GM21529 (cell line): ENCODE measurements around the gene KCNAB3.
"Not testable (repeated sequence)": the region's sequence is repeated elsewhere in the genome, so short reads cannot be mapped to it uniquely, and the experiment has no call there.

Experiments used
- ATAC-seq: cut with Tn5 transposase; IDR thresholded peaks from one replicate; pipeline ENCODE4 v1.9.1; 2021; ENCODE audit not compliant: unreplicated experiment

The KCNAB3 gene

DNA sequence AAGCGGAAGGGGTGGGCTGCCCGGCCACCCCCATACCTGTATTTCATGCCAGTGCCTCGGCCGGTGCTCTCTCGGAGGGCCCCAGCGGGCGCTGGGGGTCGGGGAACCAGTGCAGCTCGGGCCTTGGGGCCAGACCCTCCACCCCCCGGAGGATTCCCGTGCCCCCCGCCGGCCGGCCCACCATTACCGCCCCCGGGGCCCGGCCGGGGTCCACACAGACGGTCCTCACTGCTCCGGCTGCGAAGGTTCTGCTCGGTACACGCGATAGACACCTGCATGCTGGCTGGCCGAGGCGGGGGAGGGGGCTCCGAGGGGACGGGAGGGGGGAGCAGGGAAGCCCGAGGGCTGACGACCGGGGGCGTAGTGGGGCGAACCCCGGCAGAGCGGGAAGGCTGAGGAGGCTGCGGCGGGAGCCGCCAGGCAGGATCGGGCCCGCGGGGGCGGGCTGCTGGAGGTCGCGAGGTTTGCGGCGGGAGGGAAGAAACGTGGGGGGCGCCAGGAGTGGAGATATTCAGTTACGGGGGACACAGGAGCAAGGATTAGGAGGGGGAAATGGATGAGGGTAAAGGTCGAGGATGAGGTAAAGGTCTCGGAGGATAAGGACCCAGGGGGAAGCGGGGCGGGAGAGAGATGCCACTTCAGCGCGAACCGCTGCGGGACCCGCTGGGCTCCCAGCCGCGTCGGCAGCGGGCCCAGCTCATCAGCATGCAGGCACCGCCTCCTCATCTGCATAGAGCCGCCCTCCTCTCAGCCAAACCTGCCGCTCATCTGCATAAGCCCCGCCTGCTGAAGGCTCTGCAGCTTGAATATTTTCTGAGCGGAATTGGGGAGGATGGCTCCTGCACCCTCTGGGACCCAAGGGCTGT is at the start of gene KCNAB3:
Gene KCNAB3 (minus strand): TSS at position 699 of the 866 bp plus-strand sequence. CDS start 421 bp downstream, at position 278.
- peak; percentile 39 for ATAC-seq

DNA sequence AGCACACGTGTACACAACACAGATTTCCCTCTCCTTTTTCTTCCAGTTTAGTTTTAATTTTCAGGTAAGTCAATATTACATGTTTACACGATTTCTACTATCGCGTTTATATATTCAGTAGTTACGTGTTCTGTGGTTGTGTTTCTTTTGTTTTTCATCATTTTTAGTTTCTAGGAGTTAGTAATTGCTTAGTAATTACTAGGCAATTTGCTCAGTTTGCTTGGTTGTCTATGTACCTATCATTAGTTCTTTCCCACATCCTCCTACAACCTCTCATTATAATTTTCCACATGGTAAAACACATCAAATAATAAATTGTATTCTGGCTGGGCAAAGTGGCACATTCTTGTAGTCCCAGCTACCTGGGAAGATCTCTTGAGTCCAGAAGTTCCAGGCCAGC is 48.1 kb upstream of the KCNAB3 start:
- ATAC-seq, result no peak

DNA sequence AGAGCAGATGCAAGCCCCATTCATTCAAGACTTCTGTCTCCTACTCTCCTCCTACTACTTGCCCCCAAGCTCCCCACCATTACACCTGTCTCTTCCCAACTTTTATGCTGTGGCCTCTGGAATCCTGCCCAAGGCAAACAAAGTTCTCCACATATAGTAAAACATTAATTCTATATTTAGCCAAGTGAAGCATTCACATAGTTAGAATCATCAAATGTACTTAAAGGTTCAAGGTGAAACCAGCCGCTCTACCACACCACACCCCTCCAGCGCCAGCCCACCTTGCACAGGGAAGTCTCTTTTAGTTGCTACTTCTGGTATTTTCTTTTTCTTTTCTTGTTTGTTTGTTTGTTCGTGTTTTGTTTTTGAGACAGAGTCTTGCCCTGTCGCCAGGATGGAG is 47.4 kb upstream of the KCNAB3 start:
- no peak for ATAC-seq

DNA sequence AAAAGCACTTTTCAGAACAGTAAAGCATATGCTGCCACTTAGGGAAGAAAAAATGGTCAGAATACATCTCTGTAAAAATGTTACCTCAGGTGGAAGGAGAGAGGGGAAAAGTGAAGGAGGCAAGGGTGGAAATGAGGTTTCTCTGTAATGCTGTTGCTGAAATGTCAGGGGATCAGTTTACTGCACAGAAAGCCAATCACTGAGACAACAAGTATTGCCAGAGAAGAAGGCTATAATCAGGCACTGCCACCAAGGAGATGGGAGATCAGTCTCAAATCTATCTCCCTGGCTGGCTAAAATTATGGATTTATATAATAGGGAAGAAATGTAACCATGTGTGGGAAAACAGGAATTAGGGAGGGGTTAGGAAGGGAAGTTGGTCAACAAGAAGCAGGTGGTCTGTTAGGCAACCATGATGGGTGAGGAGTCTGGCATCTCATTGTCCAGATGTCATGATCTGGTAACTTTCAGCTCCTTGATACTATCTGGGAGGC is 45.0 kb upstream of the KCNAB3 start:
- no peak for ATAC-seq

DNA sequence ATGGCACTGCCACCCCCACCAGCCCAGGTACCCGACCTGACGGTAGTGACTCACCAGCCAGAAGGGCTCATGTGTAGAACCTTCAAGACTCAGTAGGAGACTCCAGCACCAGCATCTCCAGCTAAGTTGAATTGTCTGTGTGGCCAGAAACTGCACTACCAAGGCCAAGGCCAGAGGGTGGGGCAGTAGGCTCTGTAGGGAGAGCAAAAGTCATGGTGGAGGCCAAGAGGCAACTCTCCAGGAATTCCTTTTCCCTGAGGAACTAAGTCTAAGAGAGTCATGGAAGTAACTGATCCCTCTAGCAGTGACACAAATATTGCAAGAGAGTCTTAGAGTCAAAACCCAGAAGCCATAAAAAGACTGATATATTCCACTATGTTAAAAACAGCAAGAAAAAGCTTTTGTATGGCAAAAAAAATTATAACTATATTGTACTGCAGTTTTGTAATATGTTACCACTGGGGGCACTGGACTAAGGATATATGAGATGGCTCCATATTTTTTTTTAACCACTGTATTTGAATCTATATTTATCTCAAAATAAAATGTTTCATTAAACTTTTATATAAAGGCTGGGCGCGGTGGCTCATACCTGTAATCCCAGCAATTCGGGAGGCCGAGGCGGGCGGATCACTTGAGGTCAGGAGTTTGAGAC is 42.6 kb upstream of the KCNAB3 start:
- ATAC-seq, result no peak

DNA sequence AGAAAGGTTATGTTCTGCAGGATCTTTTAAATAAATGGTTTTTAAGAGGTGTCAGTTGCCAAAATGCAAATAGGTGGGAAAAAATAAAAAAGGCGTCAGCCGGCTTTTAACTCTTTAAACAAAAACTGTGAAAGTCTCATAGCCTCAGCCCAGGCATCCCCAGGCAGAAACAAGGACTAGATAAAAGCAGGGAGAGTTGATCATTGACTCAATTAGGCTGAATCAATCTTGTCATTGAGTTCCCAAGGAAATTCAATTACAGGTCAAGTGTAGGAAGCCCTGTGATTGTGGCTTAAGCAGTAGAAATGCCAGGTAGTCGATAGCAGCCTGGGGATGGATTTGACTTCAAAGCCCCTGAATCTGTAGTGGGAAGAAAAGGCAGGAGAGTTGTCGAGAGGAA is 42.0 kb upstream of the KCNAB3 start:
- no peak for ATAC-seq

DNA sequence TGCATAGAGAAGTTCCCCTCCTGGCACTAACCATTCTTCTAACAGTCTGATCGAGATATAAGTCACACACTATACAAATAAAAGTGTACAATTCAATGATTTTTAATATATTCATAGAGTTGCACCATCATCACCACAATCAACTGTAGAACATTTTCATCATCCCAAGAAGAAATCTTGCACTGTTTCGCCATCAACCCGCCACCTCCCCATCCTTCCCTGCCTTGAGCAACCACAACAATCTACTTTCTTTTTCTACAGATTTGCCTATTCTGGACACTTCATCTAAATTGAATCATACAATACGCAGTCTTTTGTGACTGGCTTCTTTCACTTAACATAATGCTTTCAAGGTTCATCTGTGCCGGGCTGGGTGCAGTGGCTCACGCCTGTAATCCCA is 39.8 kb upstream of the KCNAB3 start:
- ATAC-seq, result no peak

DNA sequence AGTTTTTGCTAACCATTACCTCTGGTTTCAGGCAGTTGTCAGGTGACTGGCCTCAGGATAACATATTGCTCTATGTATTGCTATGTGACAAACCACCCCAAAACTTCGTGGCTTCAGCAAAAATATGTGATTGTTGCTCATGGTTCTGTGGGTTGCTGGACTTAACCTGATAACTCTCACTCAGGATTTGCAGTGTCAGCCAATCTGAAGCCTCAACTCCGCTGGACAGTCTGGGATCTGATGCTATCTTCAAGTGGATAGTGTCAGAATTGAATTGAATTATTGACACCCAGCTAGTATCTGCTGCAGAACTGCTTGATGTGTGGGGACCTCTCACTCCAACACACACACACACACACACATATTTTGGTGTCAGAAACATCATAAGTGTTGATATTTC is 38.1 kb upstream of the KCNAB3 start:
- no peak for ATAC-seq

DNA sequence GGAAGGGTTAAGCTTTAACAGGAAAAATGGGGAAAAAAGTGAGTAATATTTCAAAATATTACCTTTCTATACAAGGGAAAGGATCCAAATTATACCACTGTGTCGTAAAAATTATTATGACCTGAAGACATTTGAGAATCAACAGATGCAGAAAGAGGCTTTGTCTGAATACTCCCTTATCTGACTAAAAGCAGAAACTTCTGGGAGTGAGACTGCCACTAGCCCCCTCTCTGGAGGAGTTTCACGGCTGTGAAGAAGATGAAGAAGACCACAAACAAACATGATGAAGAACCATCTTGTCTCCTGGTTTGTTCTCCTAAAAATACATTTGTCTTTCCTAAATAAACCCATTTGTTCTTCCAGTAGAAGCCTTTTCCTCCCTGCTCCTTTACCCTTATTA is 31.8 kb upstream of the KCNAB3 start:
- ATAC-seq, result no peak

DNA sequence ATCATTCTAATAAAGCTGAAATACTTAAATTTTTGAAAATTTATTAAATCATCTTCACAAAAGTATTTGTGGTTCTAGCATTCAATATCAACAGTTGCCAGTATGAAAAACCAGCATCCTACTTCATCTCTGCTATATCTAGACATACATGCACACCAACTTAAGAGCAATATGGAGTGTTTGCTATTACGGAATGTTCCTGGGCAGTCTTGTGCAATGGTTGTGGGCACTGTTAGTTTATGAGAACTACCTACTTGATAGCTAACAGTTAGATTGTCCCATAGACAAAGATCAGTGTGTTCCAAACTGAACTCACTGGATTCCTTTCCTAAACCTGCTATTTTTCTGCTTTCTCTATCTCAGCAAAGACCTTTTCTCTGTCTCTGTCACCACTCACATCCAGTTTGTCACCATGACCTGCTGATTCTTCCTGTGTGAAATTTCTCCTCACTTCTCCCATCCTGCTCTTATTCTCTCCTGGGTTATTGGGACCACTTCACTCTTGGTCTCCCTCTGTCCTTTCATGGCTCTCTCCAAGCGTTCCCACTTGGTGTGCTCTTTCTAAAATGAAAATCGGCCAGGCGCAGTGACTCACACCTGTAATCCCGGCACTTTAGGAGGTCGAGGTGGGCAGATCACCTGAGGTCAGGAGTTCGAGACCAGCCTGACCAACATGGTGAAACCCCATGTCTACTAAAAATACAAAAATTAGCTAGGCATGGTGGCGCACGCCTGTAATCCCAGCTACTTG is 30.0 kb upstream of the KCNAB3 start:
- ATAC-seq, result no peak

DNA sequence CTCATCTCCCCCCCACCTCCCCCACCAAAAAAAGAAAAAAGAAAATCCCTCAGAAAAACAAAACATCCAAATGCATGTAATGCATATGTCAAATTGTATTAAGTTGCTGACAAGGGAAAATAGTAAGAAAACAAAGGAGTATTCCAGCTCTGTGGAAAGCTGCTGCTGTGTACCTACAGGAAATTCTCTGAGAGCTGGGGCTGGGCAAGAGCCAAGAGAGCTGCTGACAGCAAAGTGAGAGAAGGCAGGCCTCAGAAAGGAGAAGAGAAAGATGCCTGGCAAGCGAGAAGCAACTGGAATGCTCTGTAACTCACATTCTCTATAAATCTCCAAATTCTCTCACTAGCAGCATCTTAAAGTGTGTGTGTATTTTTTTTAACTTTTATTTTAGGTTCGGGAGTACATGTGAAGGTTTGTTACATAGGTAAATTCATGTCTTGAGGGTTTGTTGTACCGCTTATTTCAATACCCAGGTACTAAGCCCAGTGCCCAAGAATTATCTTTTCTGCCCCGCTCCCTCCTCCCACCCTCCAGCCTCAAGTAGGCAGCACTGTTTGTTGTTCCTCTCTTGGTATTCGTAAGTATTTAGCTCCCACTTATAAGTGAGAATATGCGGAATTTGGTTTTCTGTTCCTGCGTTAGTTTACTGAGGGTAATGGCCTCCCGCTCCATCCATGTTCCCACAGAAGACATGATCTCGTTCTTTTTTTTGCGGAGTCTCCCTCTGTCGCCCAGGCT is 26.7 kb upstream of the KCNAB3 start:
- no peak for ATAC-seq

DNA sequence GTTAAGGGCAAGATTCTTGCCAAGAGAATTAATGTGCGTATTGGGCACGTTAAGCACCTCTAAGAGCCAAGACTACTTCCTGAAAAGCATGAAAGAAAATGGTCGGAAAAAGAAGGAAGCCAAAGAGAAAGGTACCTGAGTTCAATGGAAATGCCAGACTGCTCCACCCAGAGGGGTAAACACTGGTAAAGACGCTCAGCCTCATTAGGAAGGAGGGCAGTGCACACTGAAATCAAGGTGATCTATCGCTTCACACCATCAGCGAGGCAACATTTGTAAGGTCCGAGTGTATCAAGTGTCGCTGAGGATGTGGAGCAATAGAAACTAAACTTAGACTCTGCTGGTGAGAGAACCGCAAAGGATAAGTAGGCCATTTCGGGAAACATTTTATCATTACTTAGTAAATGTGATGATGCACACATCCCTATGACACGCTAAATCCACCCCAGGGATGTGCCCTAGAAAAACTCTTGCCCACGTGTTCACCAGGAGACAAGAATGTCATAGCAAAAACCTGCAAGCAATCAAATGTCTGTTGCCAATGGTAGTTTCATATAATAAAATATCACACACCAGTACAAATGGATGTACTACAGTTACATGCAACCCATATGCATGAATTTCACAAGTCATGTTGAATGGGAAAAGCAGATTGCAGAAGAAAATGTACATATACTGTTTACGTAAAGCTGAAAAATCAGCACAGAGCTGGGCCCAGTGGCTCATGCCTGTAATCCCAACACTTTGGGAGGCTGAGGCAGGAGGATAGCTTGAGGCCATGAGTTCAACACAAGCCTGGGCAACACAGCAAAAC is 26.0 kb upstream of the KCNAB3 start:
- no peak for ATAC-seq

DNA sequence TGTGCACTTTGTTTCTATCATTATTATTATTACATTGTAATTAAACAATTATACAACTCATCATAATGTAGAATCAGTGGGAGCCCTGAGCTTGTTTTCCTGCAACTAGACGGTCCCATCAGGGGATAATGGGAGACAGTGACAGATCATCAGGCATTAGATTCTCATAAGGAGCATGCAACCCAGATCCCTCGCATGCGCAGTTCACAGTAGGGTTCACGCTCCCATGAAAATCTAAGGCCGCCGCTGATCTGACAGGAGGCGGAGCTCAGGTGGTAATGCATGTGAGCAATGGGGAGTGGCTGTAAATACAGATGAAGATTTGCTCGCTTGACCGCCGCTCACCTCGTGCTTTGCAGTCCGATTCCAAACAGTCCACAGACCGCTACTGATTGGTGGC is 23.6 kb upstream of the KCNAB3 start:
- not testable (repeated sequence) for ATAC-seq

DNA sequence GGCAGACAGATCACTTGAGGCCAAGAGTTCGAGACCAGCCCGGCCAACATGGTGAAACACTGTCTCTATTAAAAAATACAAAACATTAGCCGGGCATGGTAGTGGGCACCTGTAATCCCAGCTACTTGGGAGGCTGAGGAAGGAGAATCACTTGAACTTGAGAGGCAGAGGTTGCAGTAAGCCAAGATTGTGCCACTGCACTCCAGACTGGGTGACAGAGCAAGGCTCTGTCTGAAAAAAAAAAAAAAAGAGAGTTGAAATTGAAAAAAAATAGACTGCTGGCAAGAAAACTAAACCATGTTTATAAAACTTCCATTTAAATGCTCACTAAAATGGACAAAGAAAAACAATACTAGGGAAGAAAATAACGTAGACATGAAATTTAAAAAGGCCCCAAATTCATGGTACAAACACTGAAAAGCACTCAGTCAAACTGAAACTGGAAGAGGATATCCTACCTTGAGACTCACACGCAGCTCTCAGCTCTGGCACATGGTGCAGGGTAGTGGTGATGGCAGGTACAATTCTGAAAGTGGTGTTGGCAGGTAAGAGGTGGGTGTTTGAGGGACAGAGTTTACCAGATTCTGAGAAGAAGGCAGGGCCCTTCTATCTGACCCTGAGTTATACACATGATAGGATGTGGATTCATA is 21.6 kb upstream of the KCNAB3 start:
- ATAC-seq, result no peak

DNA sequence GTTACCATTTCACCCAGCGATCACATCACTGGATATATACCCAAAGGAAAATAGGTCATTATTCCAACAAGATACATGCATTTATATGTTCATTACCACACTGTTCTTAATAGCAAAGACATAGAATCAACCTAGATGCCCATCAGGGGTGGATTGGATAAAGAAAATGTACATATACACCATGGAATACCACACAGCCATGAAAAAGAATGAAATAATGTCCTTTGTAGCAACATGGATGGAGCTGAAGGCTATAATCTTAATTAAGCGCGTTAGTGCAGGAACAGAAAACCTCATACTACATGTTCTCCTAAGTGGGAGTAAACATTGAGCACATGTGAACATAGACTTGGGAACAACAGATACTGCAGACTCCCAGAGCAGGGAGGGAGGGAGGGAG is 20.9 kb upstream of the KCNAB3 start:
- no peak for ATAC-seq

DNA sequence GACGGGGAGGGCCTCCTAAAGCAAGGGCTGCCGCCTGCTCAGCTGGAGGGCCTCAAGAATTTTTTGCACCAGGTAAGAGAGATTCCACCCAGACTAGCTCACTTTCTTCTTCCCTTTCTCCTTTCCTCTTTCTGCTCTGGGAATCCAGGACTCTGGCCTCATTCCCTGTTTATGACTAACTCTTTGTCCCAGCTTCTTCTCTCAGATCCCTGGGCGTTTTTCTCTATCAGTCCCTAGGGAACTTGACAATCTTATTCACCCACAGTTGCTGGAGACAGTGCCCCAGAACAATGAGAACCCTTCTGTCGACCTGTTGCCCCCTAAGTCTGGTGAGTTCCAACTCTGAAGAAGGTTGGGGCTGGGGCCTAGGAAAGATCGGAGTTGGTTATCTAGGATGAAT is 18.0 kb upstream of the KCNAB3 start:
- ATAC-seq, result no peak

DNA sequence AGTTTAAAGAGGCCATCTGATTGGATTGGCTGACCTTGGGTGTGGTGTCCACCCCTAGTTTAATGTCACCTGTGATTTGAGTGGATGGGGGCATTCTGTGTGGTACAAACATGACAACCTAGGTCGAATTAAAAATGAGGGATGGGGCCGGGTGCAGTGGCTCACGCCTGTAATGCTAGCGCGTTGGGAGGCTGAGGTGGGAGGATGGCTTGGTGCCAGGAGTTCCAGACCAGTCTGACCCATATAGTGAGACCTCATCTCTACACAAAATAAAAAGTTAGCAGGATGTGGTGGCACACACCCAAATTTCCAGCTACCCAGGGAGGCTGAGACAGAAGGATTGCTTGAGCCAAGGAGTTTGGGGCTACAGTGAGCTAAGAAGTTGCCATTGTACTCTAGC is 16.8 kb upstream of the KCNAB3 start:
- ATAC-seq, result no peak

DNA sequence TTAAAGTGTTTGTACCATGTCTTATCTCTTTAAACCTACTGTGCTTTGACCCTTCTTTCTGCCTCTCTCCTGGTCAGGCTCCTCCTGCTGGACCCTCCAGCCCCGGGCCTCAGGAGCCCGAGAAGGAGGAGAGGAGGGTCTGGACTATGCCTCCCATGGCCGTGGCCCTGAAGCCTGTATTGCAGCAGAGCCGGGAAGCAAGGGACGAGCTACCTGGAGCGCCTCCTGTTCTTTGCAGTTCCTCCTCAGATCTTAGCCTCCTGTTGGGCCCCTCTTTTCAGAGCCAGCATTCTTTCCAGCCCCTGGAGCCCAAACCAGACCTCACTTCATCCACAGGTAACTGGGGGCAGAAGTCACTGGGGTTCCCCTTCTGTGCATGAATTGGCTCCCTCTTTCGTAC is 16.0 kb upstream of the KCNAB3 start:
- ATAC-seq, result no peak

DNA sequence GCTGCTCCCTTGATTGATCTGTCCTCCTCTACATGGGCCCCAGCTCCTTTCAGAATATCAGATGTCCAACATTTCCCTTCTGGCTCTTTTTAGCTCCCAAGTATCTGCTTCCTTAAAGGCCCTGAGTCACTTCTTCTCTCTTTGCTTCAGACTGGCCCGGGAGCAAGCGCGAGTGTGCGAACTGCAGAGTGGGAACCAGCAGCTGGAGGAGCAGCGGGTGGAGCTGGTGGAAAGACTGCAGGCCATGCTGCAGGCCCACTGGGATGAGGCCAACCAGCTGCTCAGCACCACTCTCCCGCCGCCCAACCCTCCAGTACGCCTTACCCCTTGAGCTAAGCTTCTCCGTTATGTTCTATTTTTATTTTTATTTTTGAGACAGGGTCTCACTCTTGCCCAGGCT is 14.7 kb upstream of the KCNAB3 start:
- ATAC-seq, result no peak

DNA sequence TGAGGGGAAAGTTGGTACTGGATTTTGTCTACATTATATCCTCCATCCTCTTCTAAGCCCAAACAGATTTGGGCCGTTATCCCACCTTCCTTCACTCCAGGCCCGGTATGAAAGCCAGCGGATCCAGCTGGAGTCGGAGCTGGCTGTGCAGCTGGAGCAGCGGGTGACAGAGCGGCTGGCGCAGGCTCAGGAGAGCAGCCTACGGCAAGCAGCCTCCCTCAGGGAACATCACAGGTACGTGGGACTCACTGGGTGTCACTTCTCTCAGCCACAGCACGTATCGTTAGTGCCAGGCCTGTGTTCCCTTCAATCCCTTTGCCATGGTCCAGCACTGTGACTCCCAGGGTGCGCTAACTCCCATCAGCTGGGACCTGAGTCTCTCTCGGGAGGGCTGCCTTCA is 13.6 kb upstream of the KCNAB3 start:
- ATAC-seq, result no peak
